ENCODE results near the gene CMKLR1. TPM values are rescaled to one million over a fixed set of nuclear protein-coding genes. Genes with fewer than 3 reads are reported as not detected.

The CMKLR1 gene
- total and polyA plus RNA-seq, 9 of the 15 experiments (the other 6 are each of a cell fraction or from before 2014, with no cell fraction given) = 0.11 to 1.4 (median 0.20) TPM

DNA sequence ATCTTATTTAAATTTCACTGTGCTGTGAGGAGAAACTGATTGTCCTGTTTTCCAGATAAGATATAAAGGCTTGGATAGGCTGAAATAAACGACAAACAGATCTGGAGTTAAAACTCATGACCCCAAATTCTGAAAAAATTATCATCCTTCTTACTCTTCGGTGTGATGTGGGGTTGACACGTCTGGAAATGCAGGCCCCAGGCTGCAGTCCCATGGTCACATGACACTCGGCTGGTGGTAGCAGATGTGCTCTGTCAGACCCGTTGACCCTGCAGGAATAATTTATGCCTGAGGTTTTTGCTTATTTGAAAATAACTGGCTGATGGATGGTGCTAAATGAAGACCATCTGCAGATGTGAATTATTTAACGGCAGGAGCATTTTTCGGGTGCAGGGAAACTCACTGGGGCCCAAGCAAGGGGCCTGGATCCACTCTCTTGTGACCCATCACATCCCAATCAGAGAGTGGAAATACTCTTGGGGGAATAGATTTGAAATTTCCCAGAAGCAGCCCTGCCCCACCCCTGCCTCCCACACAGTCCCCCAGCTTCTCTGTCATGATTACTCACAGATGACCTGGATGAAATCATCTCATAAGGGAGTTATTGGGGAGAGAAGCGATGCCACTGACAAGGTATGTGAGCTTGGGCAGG lies 47.7 kb upstream of the CMKLR1 start:
- under 1% methylated on average over 8 of the region's 8 CpGs for WGBS (ENCODE audit: insufficient coverage, low coverage, missing lambda C conversion rate)
- in situ Hi-C loops (cut with MboI) = no loop called here
- no TSS peak for BruUV-seq (replicated peaks)
- FAIRE-seq = no peak
- no peak overlapping the region for H3K4me2 ChIP-seq (ENCODE audit: insufficient read depth, low read length)
- CTCF ChIA-PET (ENCODE audit: low intra/inter-chr PET ratio) = no interaction called here
- no peak overlapping the region for H3K4me3 ChIP-seq
- intact Hi-C loops (cut with micrococcal nuclease) = no loop called here
- H3K9ac ChIP-seq (ENCODE audit: insufficient read depth in 1 of 2, low read depth in 2 of 2, low read length in 2 of 2) = no peak overlapping the region
- H3K4me1 ChIP-seq (replicated peaks in 1 of 2; ENCODE audit: control insufficient read depth in 2 of 2, insufficient read depth in 2 of 2, low read length in 2 of 2) = no peaks in the 10 kb centered on the region
- no peaks in the 10 kb centered on the region for H3K27me3 ChIP-seq (ENCODE audit: control insufficient read depth in 2 of 2, insufficient read depth in 2 of 2, low read length in 2 of 2)
- H3K79me2 ChIP-seq (ENCODE audit: control insufficient read depth, insufficient read depth, low read length) = no peaks in the 10 kb centered on the region
- H3K9me3 ChIP-seq (replicated peaks; ENCODE audit: control insufficient read depth, insufficient read depth, low read depth, low read length) = no peaks in the 10 kb centered on the region
- no peaks in the 10 kb centered on the region for H3K9me1 ChIP-seq (ENCODE audit: control insufficient read depth, insufficient read depth, low read length)
- TF ChIP-seq, protein P1, sequence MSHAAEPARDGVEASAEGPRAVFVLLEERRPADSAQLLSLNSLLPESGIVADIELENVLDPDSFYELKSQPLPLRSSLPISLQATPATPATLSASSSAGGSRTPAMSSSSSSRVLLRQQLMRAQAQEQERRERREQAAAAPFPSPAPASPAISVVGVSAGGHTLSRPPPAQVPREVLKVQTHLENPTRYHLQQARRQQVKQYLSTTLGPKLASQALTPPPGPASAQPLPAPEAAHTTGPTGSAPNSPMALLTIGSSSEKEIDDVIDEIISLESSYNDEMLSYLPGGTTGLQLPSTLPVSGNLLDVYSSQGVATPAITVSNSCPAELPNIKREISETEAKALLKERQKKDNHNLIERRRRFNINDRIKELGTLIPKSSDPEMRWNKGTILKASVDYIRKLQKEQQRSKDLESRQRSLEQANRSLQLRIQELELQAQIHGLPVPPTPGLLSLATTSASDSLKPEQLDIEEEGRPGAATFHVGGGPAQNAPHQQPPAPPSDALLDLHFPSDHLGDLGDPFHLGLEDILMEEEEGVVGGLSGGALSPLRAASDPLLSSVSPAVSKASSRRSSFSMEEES (CRISPR knock-in tag; IDR thresholded peaks at IDR 0.05) = peak; percentile 62
- no peak for TF ChIP-seq ZNF408 (CRISPR knock-in tag; IDR thresholded peaks at IDR 0.05; ENCODE audit: low read depth)
- TF ChIP-seq EGR1 (conservative IDR thresholded peaks at IDR 0.05) = peak; percentile 20; the same call in 1 of the 2 replicates
- H2AFZ ChIP-seq (ENCODE audit: low read depth, low read length) = no peak overlapping the region
- POLR2A ChIA-PET = no interaction called here
- no peak for ATAC-seq
- no peaks in the 10 kb centered on the region for H3K36me3 ChIP-seq (ENCODE audit: control insufficient read depth, insufficient read depth, low read length)
- H3K27ac ChIP-seq (ENCODE audit: extremely low read depth, low read depth, low read length) = no peak overlapping the region
- no peaks in the 10 kb centered on the region for H4K20me1 ChIP-seq (replicated peaks; ENCODE audit: control insufficient read depth, insufficient read depth, low read length)
- no peak for DNase-seq (ENCODE audit: extremely low read depth in 1 of 4, low spot score in 3 of 4)

DNA sequence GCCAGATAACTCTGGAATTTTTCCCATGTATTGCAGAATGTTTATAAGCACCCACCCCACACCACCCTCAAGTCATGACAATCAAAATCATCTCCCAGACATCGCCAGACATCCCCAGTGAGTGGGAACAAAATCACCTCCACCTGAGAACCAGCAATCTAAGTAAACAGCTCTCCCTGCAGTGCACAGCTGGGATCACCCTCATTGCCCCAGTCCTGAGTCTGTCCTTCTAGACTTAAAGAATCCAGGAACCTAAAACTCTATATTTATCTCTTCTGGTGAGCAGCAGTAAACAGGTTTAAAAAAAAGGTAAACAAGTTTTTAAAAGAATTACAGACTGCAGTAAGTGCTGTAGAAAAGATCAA lies 43.3 kb upstream of the CMKLR1 start:
- H3K27me3 ChIP-seq (ENCODE audit: control insufficient read depth in 2 of 2, insufficient read depth in 2 of 2, low read length in 2 of 2) = no peaks in the 10 kb centered on the region
- in situ Hi-C loops (cut with MboI) (no loop called here), intact Hi-C loops (cut with micrococcal nuclease) (no loop called here)
- CTCF ChIA-PET (ENCODE audit: low intra/inter-chr PET ratio) = no interaction called here
- H3K4me2 ChIP-seq (ENCODE audit: insufficient read depth, low read length) = no peak overlapping the region
- no peaks in the 10 kb centered on the region for H4K20me1 ChIP-seq (replicated peaks; ENCODE audit: control insufficient read depth, insufficient read depth, low read length)
- H3K27ac ChIP-seq (ENCODE audit: extremely low read depth, low read depth, low read length) = no peak overlapping the region
- no peaks in the 10 kb centered on the region for H3K9me1 ChIP-seq (ENCODE audit: control insufficient read depth, insufficient read depth, low read length)
- no peak overlapping the region for H3K4me3 ChIP-seq
- H3K9ac ChIP-seq (ENCODE audit: insufficient read depth in 1 of 2, low read depth in 2 of 2, low read length in 2 of 2) = no peak overlapping the region
- ATAC-seq = no peak
- no peaks in the 10 kb centered on the region for H3K4me1 ChIP-seq (replicated peaks in 1 of 2; ENCODE audit: control insufficient read depth in 2 of 2, insufficient read depth in 2 of 2, low read length in 2 of 2)
- H3K36me3 ChIP-seq (ENCODE audit: control insufficient read depth, insufficient read depth, low read length) = no peaks in the 10 kb centered on the region
- 0% methylated on average over 1 of the region's 1 CpG for WGBS (ENCODE audit: insufficient coverage, low coverage, missing lambda C conversion rate)
- no peak for FAIRE-seq
- BruUV-seq (replicated peaks) = no TSS peak
- H2AFZ ChIP-seq (ENCODE audit: low read depth, low read length) = no peak overlapping the region
- POLR2A ChIA-PET = no interaction called here
- no peaks in the 10 kb centered on the region for H3K79me2 ChIP-seq (ENCODE audit: control insufficient read depth, insufficient read depth, low read length)
- DNase-seq (ENCODE audit: extremely low read depth in 1 of 4, low spot score in 3 of 4) = no peak
- no peaks in the 10 kb centered on the region for H3K9me3 ChIP-seq (replicated peaks; ENCODE audit: control insufficient read depth, insufficient read depth, low read depth, low read length)
- TF ChIP-seq ZNF507 (tag; conservative IDR thresholded peaks at IDR 0.05) (no peak), REST (IDR thresholded peaks at IDR 0.05; ENCODE audit: borderline replicate concordance) (no peak), REST (CRISPR knock-in tag; IDR thresholded peaks at IDR 0.05; ENCODE audit: low read depth) (0 out of 2 replicates have a peak, but pooled peaks have one; percentile 24), PML (IDR thresholded peaks at IDR 0.05; ENCODE audit: low read length) (no peak)

All from K562 (cell line).